ENCODE data around the gene GTSF1L. TPM values are rescaled to one million over a fixed set of nuclear protein-coding genes. Genes with fewer than 3 reads are reported as not detected.

The GTSF1L gene
- total RNA-seq, 1 experiment from 2014 or later, result not detected

DNA sequence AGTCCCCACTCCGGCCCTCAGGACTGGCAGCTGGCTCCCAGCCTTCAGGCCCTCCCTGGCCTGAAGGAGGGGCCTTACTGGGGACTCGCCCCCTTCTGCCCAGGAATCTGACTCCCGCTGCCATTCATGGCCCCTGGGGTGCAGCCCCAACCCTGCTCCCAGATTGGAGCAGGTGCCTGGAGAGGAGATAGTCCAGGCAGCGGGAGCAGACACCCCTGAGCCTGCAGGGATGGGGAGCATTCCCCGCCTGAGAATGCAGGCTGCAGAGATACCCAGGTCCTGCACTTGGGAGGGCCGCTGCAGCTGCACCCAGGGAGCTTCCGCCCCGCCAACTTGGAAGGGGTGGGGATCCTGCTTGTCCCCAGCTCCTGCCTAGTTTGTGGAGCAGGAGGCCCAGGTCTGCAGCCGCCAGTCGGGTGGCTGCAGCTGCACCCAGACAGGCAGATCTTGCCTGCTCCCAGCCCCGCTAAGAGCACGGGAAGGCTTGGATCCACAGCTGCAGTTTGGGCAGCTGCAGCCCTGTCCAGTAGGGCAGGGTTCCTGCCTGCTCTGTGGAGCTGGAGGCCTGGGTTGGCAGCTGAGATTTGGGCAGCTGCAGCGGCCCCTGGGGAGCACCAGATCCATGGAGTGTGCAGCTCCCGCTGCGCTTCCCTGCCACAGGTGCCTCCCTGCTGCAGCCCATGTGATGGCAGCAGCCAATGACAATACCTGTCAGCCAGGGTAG lies 5.2 kb downstream of the GTSF1L start:
- H3K4me3 Mint-ChIP-seq, result no peak overlapping the region
- no peak overlapping the region for H2AFZ ChIP-seq (ENCODE audit: low read length)

More for the DNA sequence above, 5.2 kb downstream of the GTSF1L start:
- Histone ChIP-seq H2BK120ac (ENCODE audit: low read depth, low read length, poor library complexity, severe bottlenecking) (no peak overlapping the region), H3K4me2 (ENCODE audit: insufficient read depth, insufficient read length, low read length) (no peak overlapping the region), H3K23me2 (ENCODE audit: insufficient read length, low read depth, low read length, poor library complexity, severe bottlenecking) (no peaks in the 10 kb centered on the region), H3K27me3 (ENCODE audit: insufficient read depth, low read length) (no peaks in the 10 kb centered on the region), H3K27ac (ENCODE audit: insufficient read length, low read depth, low read length) (no peak overlapping the region), H2BK12ac (ENCODE audit: insufficient read length, low read depth, low read length) (no peak overlapping the region), H3K4me1 (ENCODE audit: insufficient read depth, low read length) (no peaks in the 10 kb centered on the region), H3K14ac (ENCODE audit: insufficient read depth, low read length) (0 out of 2 replicates have a peak overlapping the region, but pooled peaks have one; percentile 8), H3K4ac (ENCODE audit: low read depth, low read length) (no peak overlapping the region), H4K91ac (ENCODE audit: insufficient read length, low read depth, low read length) (no peak overlapping the region), H3K79me1 (ENCODE audit: insufficient read depth, low read depth, low read length, poor library complexity, severe bottlenecking) (no peaks in the 10 kb centered on the region), H3K18ac (ENCODE audit: insufficient read length, low read depth, low read length) (no peak overlapping the region), H2BK20ac (ENCODE audit: low read depth, low read length, poor library complexity, severe bottlenecking) (no peak overlapping the region), H4K5ac (ENCODE audit: insufficient read length, low read depth, low read length) (no peak overlapping the region), H2BK5ac (ENCODE audit: insufficient read length, low read length) (no peak overlapping the region), H3K9ac (ENCODE audit: extremely low read depth, insufficient read length, low read length) (no peak overlapping the region), H2AK5ac (ENCODE audit: insufficient read length, low read length) (no peak overlapping the region), H3K56ac (ENCODE audit: insufficient read length, low read depth, low read length) (no peak overlapping the region), H4K8ac (replicated peaks; ENCODE audit: insufficient read length, low read depth, low read length) (no peak overlapping the region), H3T11ph (ENCODE audit: low read length) (no peak overlapping the region), H3K23ac (ENCODE audit: insufficient read length, low read depth, low read length) (no peak overlapping the region), H3K79me2 (ENCODE audit: insufficient read depth, low read length) (no peaks in the 10 kb centered on the region), H3K9me3 (ENCODE audit: control insufficient read depth, low read depth, low read length) (no peaks in the 10 kb centered on the region), H2BK15ac (ENCODE audit: low read depth, low read length) (no peak overlapping the region), H4K20me1 (ENCODE audit: control insufficient read depth, insufficient read depth, insufficient read length) (no peaks in the 10 kb centered on the region)
- Mint-ChIP-seq H3K36me3 (ENCODE audit: insufficient read depth in 1 of 3, low read depth in 3 of 3) (peaks cover 13 to 15% (median 14%) of the 10 kb centered on the region in 3 experiments), H3K9me3 (no peaks in the 10 kb centered on the region), H3K4me1 (peaks cover 8 to 14% of the 10 kb centered on the region in 2 experiments), H3K27ac (no peak overlapping the region), H3K27me3 (ENCODE audit: low read depth) (peaks cover 3% of the 10 kb centered on the region)
- TF ChIP-seq, protein P1, sequence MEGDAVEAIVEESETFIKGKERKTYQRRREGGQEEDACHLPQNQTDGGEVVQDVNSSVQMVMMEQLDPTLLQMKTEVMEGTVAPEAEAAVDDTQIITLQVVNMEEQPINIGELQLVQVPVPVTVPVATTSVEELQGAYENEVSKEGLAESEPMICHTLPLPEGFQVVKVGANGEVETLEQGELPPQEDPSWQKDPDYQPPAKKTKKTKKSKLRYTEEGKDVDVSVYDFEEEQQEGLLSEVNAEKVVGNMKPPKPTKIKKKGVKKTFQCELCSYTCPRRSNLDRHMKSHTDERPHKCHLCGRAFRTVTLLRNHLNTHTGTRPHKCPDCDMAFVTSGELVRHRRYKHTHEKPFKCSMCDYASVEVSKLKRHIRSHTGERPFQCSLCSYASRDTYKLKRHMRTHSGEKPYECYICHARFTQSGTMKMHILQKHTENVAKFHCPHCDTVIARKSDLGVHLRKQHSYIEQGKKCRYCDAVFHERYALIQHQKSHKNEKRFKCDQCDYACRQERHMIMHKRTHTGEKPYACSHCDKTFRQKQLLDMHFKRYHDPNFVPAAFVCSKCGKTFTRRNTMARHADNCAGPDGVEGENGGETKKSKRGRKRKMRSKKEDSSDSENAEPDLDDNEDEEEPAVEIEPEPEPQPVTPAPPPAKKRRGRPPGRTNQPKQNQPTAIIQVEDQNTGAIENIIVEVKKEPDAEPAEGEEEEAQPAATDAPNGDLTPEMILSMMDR (conservative IDR thresholded peaks at IDR 0.05), result no peak
- no CpG with 5 or more reads among the region's 15 CpGs for WGBS (ENCODE audit: extremely low coverage, insufficient read length, low lambda C conversion rate)
- peak; percentile 58 for DNase-seq
